Immature natural killer cell (primary cell): Measurements from ENCODE around the gene C19orf18. TPM values are rescaled to one million over a fixed set of nuclear protein-coding genes. Genes with fewer than 3 reads are reported as not detected.
"Not testable (repeated sequence)": the region's sequence is repeated elsewhere in the genome, so short reads cannot be mapped to it uniquely, and the experiment has no call there.

ENCODE experiments used
- DNase-seq, 3 donors: peaks; one replicate each; pipeline ENCODE4 v3.0.0; 2022; ENCODE audit warnings: mixed read lengths in 1 of 3
- H3K27ac Mint-ChIP-seq, 6 donors: one replicate each; pipeline ENCODE4 v1.8.0; 2020; ENCODE audit warnings: mixed read lengths in 6 of 6, mild to moderate bottlenecking in 5 of 6, inconsistent platforms in 4 of 6, moderate library complexity in 3 of 6
- H3K27me3 Mint-ChIP-seq, 3 donors: one replicate each; pipeline ENCODE4 v1.8.0; 2020 to 2021; ENCODE audit warnings: low read depth in 3 of 3, mild to moderate bottlenecking in 3 of 3, mixed read lengths in 3 of 3, moderate library complexity in 3 of 3, inconsistent platforms in 1 of 3
- H3K36me3 Mint-ChIP-seq, 3 donors: one replicate each; pipeline ENCODE4 v1.8.0; 2020; ENCODE audit warnings: mixed read lengths in 3 of 3, inconsistent platforms in 2 of 3, mild to moderate bottlenecking in 2 of 3
- H3K4me1 Mint-ChIP-seq, 2 donors: one replicate each; pipeline ENCODE4 v1.8.0; 2020; ENCODE audit warnings: inconsistent platforms in 2 of 2, mild to moderate bottlenecking in 2 of 2, mixed read lengths in 2 of 2, moderate library complexity in 1 of 2
- H3K4me3 Mint-ChIP-seq, 5 donors: one replicate each; pipeline ENCODE4 v1.8.0; 2020; ENCODE audit warnings: mild to moderate bottlenecking in 5 of 5, mixed read lengths in 5 of 5, inconsistent platforms in 3 of 5, moderate library complexity in 3 of 5
- H3K9me3 Mint-ChIP-seq, 6 donors: one replicate each; pipeline ENCODE4 v1.8.0; 2020; ENCODE audit warnings: mild to moderate bottlenecking in 6 of 6, mixed read lengths in 6 of 6, inconsistent platforms in 4 of 6, moderate library complexity in 3 of 6
- polyA plus RNA-seq, 3 donors: library from polyadenylated mRNA; unstranded; fragments of 300-500 nt; fragmentation: Illumina TruSeq; gene quantifications; one replicate each; pipeline ENCODE4 v1.2.3, GENCODE V29; 2021

The C19orf18 gene
- polyA plus RNA-seq, result not detected

DNA sequence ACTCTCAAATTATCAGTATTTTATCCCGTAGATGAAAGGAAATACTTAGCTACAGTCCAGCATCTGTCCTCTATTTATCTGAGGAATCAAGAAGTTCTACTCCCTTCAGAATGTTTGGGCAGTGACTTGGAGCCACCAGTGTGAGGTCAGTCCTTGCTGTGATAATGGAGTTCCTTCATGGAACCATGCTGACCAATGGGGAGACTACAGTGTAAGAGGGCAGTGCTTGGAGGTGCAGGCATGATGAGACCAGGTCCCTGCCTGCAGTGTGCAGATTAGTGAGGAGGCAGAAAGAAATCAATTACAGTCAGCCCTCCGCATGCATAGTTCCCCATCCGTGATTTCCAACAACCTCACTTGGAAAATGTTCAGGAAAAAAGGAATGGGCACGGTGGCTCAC, at the start of gene C19orf18:
Gene C19orf18 (minus strand): TSS at position 101 of the 400 bp plus-strand sequence. CDS start 102 bp downstream, outside the sequence.
- H3K4me1 Mint-ChIP-seq, result no peaks in the 10 kb centered on the region
- H3K36me3 Mint-ChIP-seq, result peaks cover 33 to 49% (median 41%) of the 10 kb centered on the region in 3 donors
- H3K4me3 Mint-ChIP-seq, result no peak within 1 kb of the TSS
- peaks cover 47 to 94% (median 92%) of the 10 kb centered on the region in 6 donors for H3K9me3 Mint-ChIP-seq
- H3K27ac Mint-ChIP-seq, result no peak within 1 kb of the TSS
- DNase-seq, result no peak
- peaks cover 0 to 2% (median 2%) of the 10 kb centered on the region in 3 donors for H3K27me3 Mint-ChIP-seq

DNA sequence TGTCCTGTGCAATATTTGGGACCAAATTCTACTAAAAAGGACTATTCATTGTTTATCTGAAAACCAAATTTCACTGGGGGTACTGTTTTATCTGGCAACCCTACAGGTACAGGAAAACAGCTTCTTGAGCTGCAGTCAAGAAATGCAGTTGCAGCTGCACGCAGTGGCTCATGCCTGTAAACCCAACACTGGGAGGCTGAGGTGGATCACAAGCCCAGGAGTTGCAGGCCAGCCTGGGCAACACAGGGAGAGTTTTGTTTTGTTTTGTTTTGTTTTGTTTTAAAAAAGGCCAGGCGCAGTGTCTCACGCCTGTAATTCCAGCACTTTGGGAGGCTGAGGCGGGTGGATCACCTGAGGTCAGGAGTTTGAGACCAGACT, 47.9 kb upstream of the C19orf18 start:
- peaks cover 3 to 7% of the 10 kb centered on the region in 2 donors for H3K4me1 Mint-ChIP-seq
- H3K27me3 Mint-ChIP-seq, result peaks cover 0 to 4% (median 3%) of the 10 kb centered on the region in 3 donors
- H3K27ac Mint-ChIP-seq, result no peak overlapping the region
- no peaks in the 10 kb centered on the region for H3K36me3 Mint-ChIP-seq
- DNase-seq, result no peak
- peaks cover 0 to 20% (median 5%) of the 10 kb centered on the region in 6 donors for H3K9me3 Mint-ChIP-seq
- no peak overlapping the region for H3K4me3 Mint-ChIP-seq

DNA sequence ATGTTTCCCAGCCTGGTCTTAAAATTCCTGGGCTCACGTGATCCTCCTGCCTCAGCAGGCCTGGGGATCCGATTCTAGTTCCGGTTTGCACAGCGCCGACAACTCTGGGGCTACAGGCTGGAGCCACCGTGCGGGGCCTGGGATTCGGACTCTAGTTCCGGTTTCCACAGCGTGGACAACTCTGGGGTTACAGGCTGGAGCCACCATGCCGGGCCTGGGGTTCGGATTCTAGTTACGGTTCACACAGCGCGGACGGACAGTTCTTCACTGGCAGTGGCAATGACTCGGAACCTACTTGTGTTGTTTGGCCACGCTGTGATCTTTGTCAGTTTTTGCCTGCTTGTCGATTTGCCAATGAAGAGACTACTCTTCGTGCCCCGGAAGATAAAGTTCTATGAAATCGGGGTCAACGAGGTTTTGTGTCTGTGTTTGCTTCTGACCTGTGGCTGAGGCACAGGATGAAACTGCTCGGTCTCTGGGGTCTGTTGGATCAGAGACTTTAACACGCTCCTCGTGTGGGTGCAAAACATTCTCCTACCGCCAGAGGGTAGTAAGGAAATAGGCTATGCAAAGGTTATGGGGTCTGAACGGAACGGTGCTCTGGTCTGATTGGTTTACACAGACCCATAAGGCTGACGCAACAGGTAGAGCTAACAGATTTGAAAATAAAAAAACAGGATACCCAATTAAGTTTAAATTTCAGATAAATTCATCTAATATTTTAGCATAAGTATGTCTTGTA, 47.4 kb upstream of the C19orf18 start:
- peak overlapping the region in 2 of 6 donors; percentile 11 to 63 for H3K27ac Mint-ChIP-seq

DNA sequence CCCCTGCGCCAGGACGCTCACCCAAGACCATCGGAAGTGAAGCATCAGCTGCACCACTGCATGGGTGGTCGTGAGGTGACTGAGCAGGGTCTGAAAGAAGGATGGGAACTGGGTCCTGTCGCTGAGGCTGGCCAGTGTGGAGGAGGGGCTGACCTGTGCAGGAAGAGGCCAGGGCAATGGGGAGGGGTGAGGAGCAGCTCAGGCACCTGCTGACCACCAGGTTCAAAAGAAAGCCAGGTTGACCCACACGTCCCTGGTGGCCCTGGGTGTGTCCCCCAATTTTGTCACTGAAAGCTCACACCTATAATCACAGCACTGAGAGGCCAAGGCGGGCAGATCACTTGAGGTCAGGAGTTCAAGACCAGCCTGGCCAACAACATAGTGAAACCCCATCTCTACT, 45.8 kb upstream of the C19orf18 start:
- Mint-ChIP-seq H3K4me3 (no peak overlapping the region), H3K27ac (no peak overlapping the region), H3K4me1 (peaks cover 3 to 7% of the 10 kb centered on the region in 2 donors), H3K36me3 (no peaks in the 10 kb centered on the region), H3K9me3 (peaks cover 0 to 21% (median 4%) of the 10 kb centered on the region in 6 donors), H3K27me3 (peaks cover 0 to 7% (median 5%) of the 10 kb centered on the region in 3 donors)
- no peak for DNase-seq

More for the DNA sequence above, 47.4 kb upstream of the C19orf18 start:
- peak; percentile 60 to 71 (median 61) for DNase-seq
- Mint-ChIP-seq H3K36me3 (no peaks in the 10 kb centered on the region), H3K9me3 (peaks cover 0 to 24% (median 5%) of the 10 kb centered on the region in 6 donors), H3K4me1 (peaks cover 3 to 7% of the 10 kb centered on the region in 2 donors), H3K27me3 (peaks cover 0 to 5% (median 4%) of the 10 kb centered on the region in 3 donors), H3K4me3 (no peak overlapping the region)

DNA sequence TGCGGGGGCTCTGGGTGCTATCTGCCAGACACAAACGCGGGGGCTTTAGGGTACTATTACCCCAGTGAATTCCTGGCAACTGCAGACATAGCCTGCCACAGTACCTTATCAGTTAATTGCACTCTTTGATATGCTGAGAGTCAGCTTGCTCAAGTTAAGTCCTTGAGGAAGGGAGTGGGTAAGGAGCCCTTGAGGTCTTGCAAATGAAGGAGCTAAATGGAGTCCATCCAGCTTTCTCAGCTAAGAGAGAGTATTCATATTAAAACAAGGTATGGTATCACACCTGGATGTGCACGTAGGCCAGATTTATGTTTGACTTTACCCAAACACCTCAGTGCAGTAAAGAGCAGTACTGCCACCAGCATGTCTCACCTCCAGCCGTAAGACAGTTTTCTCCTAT, 39.8 kb upstream of the C19orf18 start:
- Mint-ChIP-seq H3K9me3 (peaks cover 2 to 54% (median 23%) of the 10 kb centered on the region in 6 donors), H3K27ac (no peak overlapping the region), H3K4me1 (peaks cover 5% of the 10 kb centered on the region in 2 donors), H3K27me3 (peaks cover 2 to 10% (median 9%) of the 10 kb centered on the region in 3 donors), H3K4me3 (no peak overlapping the region), H3K36me3 (peaks cover 0 to 6% (median 4%) of the 10 kb centered on the region in 3 donors)
- no peak for DNase-seq

DNA sequence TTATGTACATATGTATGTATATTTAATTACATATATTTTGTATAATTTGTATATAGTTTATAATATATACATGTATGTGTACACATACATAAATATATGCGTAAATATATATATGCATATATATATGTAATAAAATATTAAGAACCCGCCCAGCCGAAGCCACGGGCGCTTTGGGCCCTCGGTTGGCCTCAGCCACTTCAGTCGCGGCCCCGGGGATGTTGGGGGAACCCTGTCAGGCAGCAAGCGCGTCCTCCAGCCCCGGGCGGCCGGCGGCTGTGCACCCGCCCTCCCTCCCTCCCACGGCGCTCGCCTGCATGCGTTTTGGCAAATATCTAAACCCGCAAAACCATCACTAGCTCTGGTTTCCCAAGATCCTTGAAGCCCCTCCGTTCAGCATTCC, 36.2 kb upstream of the C19orf18 start:
- peaks cover 24 to 78% (median 57%) of the 10 kb centered on the region in 6 donors for H3K9me3 Mint-ChIP-seq
- peaks cover 8 to 25% of the 10 kb centered on the region in 2 donors for H3K4me1 Mint-ChIP-seq
- H3K27me3 Mint-ChIP-seq, result peaks cover 5 to 13% (median 12%) of the 10 kb centered on the region in 3 donors
- H3K36me3 Mint-ChIP-seq, result peaks cover 23 to 31% (median 25%) of the 10 kb centered on the region in 3 donors
- H3K27ac Mint-ChIP-seq, result peak overlapping the region in 1 of 6 donors; percentile 53
- no peak for DNase-seq
- H3K4me3 Mint-ChIP-seq, result peak overlapping the region in 3 of 5 donors; percentile 53 to 81 (median 77)

DNA sequence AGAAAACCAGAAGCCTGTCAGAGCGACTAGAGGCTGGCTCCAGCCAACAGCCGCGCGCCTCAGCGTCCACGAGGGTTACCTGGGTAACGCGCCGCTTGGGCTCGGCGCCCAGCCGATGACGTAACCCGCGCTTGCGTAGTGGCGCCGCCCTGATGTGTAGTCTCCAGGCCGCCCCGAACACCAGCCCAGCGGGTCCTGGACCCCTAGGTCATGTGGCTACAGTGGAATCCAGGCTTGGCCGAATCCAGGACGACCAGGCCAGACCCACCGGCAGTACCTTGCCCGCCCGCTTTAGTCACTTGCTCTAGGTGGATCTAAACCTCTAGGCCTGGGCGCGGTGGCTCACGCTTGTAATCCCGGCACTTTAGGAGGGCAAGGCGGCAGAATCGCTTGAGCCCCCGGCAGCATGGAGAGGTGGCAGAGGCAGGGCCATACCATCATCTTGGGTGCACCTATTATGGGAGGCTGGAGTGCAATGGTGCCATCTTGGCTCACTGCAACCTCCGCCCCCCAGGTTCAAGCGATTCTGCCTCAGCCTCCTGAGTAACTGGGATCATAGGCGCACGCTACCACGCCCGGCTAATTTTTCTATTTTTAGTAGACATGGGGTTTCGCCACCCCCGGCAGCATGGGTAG, 35.5 kb upstream of the C19orf18 start:
- DNase-seq, result peak; percentile 59 to 73 (median 72)
- H3K4me3 Mint-ChIP-seq, result peak overlapping the region; percentile 53 to 83 (median 77)
- H3K36me3 Mint-ChIP-seq, result peaks cover 30 to 39% (median 32%) of the 10 kb centered on the region in 3 donors
- H3K9me3 Mint-ChIP-seq, result peaks cover 24 to 82% (median 61%) of the 10 kb centered on the region in 6 donors
- H3K27ac Mint-ChIP-seq, result peak overlapping the region in 4 of 6 donors; percentile 69 to 86 (median 78)
- peaks cover 8 to 31% of the 10 kb centered on the region in 2 donors for H3K4me1 Mint-ChIP-seq
- H3K27me3 Mint-ChIP-seq, result peaks cover 3 to 13% (median 13%) of the 10 kb centered on the region in 3 donors

DNA sequence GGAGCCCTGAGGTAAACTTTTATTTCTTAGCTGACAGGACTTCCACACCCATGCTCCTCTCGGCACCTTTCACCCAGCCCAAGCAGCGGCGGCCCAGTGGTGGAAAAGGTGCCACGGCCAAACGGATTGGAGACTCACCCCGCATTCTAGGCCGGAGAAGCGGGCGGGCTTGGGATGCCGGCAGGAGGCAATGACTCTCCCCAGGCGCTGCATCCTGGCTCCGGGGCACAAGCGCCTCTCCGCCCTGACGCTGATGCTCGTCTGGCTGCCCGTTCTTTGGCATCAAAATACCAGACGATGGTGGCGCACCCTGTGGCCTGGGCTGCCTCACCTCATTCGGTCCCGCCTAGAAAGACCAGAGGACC, 34.9 kb upstream of the C19orf18 start:
- Mint-ChIP-seq H3K4me3 (peak overlapping the region in 4 of 5 donors; percentile 58 to 83 (median 79)), H3K27me3 (peaks cover 3 to 16% (median 13%) of the 10 kb centered on the region in 3 donors), H3K27ac (peak overlapping the region in 1 of 6 donors; percentile 72), H3K9me3 (peaks cover 27 to 82% (median 66%) of the 10 kb centered on the region in 6 donors), H3K36me3 (peaks cover 35 to 44% (median 37%) of the 10 kb centered on the region in 3 donors), H3K4me1 (peaks cover 13 to 36% of the 10 kb centered on the region in 2 donors)
- no peak for DNase-seq

DNA sequence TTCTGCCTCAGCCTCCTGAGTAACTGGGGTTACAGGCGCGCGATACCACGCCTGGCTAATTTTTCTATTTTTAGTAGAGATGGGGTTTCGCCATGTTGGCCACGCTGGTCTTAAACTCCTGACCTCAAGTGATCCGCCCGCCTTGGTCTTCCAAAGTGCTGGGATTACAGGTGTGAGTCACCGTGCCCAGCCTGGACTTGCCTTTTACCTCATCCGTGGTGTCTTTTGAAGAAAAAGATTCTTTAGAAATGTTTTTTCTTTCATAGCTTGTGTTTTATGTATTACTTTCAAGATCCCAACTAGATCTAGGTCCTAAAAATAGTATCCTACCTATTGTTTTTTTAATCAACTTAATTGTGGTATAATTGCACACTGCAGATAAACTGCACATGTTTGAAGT, 34.5 kb upstream of the C19orf18 start:
- not testable (repeated sequence) for DNase-seq
- Mint-ChIP-seq H3K4me1 (peaks cover 17 to 40% of the 10 kb centered on the region in 2 donors), H3K36me3 (peaks cover 39 to 48% (median 41%) of the 10 kb centered on the region in 3 donors), H3K9me3 (peaks cover 27 to 82% (median 70%) of the 10 kb centered on the region in 6 donors), H3K27ac (peak overlapping the region in 1 of 6 donors; percentile 32), H3K27me3 (peaks cover 5 to 16% (median 14%) of the 10 kb centered on the region in 3 donors), H3K4me3 (peak overlapping the region in 4 of 5 donors; percentile 58 to 83 (median 79))

DNA sequence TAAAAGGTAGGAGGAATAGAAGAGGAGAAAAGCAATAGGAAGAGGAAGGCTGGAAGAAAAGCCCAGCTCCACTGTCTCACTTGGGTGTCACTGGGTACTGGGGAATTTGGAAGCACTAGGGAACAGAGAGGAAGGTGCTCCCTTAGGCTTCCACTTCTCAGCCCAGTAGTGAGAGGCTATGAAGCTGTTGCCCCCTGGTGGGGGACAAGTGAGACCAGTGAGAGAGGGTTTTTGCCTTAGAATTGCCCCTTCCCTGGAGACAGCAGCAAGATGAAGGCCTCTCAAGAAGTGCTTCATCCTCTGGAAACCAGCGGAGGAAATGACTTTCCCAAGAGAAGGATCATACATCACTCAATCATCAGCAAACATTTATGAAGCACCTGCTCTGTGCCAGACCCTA, 33.0 kb upstream of the C19orf18 start:
- Mint-ChIP-seq H3K27ac (peak overlapping the region in 1 of 6 donors; percentile 53), H3K4me3 (peak overlapping the region in 1 of 5 donors; percentile 5), H3K27me3 (peaks cover 10 to 16% (median 15%) of the 10 kb centered on the region in 3 donors), H3K9me3 (peaks cover 26 to 81% (median 71%) of the 10 kb centered on the region in 6 donors), H3K36me3 (peaks cover 41 to 44% (median 44%) of the 10 kb centered on the region in 3 donors), H3K4me1 (peaks cover 27 to 50% of the 10 kb centered on the region in 2 donors)
- no peak for DNase-seq

DNA sequence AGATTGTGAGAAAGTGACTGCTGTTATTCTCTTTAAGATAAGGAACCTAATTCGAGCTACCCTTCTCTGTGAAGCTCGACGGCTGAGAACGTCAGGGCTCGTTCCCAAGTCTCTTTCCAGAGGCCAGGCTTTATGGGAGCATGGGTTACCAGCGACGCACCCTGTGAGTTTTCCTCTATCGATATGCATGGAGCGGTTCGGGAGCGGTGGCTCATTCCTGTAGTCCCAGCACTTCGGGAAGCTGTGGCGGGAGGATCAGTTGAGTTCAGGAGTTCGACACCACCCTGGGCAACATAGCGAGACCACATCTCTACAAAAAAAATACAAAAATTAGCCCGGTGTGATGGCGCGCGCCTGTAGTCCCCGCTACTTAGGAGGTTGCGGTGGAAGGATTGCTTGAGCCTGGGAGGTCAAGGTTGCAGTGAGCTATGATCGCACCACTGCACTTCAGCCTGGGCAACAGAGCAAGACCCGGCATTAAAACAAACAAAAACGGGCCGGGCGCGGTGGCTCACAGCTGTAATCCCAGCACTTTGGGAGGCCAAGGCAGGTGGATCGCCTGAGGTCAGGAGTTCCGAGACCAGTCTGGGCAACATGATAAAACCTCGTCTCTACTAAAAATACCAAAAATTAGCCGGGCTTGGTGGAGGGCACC, 29.0 kb upstream of the C19orf18 start:
- peaks cover 38 to 55% of the 10 kb centered on the region in 2 donors for H3K4me1 Mint-ChIP-seq
- peaks cover 4 to 14% (median 12%) of the 10 kb centered on the region in 3 donors for H3K27me3 Mint-ChIP-seq
- peaks cover 20 to 61% (median 48%) of the 10 kb centered on the region in 6 donors for H3K9me3 Mint-ChIP-seq
- peaks cover 39 to 66% (median 56%) of the 10 kb centered on the region in 3 donors for H3K36me3 Mint-ChIP-seq
- peak overlapping the region; percentile 81 to 87 (median 85) for H3K4me3 Mint-ChIP-seq
- peak overlapping the region; percentile 81 to 90 (median 86) for H3K27ac Mint-ChIP-seq
- DNase-seq, result no peak

DNA sequence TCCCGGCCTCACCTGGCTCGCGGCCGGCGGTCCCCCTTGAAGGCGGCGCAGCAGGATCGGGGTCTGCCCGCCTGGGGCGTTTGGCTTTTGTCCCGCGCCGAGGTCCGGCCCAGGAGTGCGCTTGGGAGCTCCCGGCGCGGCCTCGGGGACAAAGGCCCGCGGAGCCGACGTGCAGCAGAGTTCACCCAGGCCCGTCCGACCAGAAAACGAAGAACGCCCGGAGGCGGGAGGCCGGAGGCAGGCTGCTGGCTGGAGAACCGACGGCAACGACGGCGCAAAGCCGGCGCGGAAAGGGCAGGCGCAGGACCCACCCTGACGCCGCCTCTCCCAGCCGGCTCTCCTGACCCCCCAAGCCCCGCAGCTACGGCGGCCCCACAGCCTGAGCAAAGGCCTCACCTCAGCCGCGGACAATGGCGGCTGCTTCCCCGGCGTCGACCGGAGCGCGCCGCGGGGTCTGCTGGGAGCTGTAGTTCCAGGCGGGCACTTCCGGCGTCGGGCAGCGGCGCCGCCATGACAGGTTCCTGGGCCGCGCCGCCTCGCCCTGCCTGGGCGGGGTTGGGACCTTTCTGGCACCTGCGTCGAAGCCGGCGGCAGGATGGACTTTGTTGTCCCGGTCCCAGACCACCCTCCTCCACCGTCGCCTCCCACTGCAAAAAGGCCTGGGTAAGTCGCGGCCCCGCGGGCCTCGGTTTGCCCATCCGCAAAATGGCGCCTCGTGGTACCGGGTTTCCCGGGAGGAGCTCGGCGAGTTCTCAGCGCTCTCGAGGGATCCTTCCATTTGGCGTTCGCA, 28.2 kb upstream of the C19orf18 start, which contains the start of gene ZNF606:
Gene ZNF606 (minus strand): TSS at position 437 of the 790 bp plus-strand sequence. CDS start 1,501 bp downstream, outside the sequence.
- DNase-seq, result peak; percentile 86 to 88 (median 87)
- Mint-ChIP-seq H3K27me3 (peaks cover 2 to 14% (median 10%) of the 10 kb centered on the region in 3 donors), H3K36me3 (peaks cover 34 to 70% (median 59%) of the 10 kb centered on the region in 3 donors), H3K4me3 (peak within 1 kb of the TSS; percentile 81 to 87 (median 85)), H3K27ac (peak within 1 kb of the TSS; percentile 83 to 94 (median 92)), H3K4me1 (peaks cover 38 to 51% of the 10 kb centered on the region in 2 donors), H3K9me3 (peaks cover 19 to 54% (median 41%) of the 10 kb centered on the region in 6 donors)
